ENCODE results near the gene PLEKHM3.

PLEKHM3 gene

DNA sequence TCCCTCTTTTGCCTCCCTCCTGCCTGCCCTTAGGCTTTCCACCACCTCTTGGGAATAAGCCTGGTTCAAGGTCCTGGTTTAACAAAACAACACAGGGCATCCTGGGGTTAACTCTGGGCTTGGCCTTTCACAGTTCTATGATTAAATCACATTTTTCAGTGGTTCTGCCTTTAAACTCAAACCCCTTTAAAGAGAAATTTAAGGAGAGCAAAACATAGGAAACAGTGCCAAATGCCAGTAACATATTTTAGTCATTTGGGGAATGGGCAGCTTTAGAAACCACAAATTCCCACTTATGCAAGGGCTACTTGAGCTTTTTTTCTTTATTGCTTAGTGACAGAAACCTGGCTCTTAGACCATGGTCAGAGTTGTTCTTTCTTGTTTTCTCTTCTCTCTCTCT lies 143.4 kb downstream of the PLEKHM3 start:
- Histone ChIP-seq H3K36me3 (ENCODE audit: low read length) (no peaks in the 10 kb centered on the region), H3K4me3 (ENCODE audit: insufficient read depth, low read length, poor library complexity, severe bottlenecking) (no peak overlapping the region), H3F3A (ENCODE audit: insufficient read depth) (no peaks in the 10 kb centered on the region), H4K20me1 (ENCODE audit: low read depth, low read length) (no peaks in the 10 kb centered on the region), H3K4me2 (ENCODE audit: low read depth, low read length, poor library complexity, severe bottlenecking) (no peak overlapping the region), H3K9me3 (ENCODE audit: insufficient read depth, low read length) (no peaks in the 10 kb centered on the region), H3K27me3 (ENCODE audit: low read length) (no peaks in the 10 kb centered on the region), H2AFZ (ENCODE audit: low read depth, low read length, severe bottlenecking) (no peak overlapping the region), H3K27ac (ENCODE audit: low read depth, low read length) (no peak overlapping the region), H3K79me2 (ENCODE audit: insufficient read depth, low read length) (no peaks in the 10 kb centered on the region), H3K9ac (ENCODE audit: low read length) (no peak overlapping the region), H3K9me2 (replicated peaks; ENCODE audit: insufficient read depth, low read length) (no peaks in the 10 kb centered on the region)
- TF ChIP-seq, protein P1, sequence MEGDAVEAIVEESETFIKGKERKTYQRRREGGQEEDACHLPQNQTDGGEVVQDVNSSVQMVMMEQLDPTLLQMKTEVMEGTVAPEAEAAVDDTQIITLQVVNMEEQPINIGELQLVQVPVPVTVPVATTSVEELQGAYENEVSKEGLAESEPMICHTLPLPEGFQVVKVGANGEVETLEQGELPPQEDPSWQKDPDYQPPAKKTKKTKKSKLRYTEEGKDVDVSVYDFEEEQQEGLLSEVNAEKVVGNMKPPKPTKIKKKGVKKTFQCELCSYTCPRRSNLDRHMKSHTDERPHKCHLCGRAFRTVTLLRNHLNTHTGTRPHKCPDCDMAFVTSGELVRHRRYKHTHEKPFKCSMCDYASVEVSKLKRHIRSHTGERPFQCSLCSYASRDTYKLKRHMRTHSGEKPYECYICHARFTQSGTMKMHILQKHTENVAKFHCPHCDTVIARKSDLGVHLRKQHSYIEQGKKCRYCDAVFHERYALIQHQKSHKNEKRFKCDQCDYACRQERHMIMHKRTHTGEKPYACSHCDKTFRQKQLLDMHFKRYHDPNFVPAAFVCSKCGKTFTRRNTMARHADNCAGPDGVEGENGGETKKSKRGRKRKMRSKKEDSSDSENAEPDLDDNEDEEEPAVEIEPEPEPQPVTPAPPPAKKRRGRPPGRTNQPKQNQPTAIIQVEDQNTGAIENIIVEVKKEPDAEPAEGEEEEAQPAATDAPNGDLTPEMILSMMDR (IDR thresholded peaks at IDR 0.05; ENCODE audit: insufficient read depth, low read length, poor library complexity, severe bottlenecking): no peak
- no peak for TF ChIP-seq EZH2phosphoT487 (conservative IDR thresholded peaks at IDR 0.05; ENCODE audit: low read length)

DNA sequence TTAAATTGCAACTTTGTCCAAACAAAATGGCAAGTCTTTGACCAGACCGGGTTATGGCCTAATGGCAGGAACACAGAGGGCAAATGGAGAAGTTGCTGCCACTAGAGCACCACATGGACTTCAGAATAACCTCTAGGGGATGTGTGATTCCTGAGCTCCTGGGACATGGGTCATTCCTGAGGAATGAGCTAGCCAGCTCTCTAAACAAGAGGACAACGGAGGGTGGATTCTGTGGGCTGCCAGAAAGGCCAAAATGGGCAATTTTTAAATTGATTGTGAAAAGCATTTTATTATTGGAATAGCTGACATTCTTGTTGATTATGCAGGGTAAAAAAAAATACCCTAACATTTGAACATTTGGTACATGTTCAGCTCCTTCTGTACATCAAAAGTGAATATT lies 145.8 kb downstream of the PLEKHM3 start:
- Histone ChIP-seq H3K9me3 (ENCODE audit: insufficient read depth, low read length) (no peaks in the 10 kb centered on the region), H3K9me2 (replicated peaks; ENCODE audit: insufficient read depth, low read length) (no peaks in the 10 kb centered on the region), H3K79me2 (ENCODE audit: insufficient read depth, low read length) (no peaks in the 10 kb centered on the region), H3K9ac (ENCODE audit: low read length) (no peak overlapping the region), H3K4me2 (ENCODE audit: low read depth, low read length, poor library complexity, severe bottlenecking) (no peak overlapping the region), H2AFZ (ENCODE audit: low read depth, low read length, severe bottlenecking) (no peak overlapping the region), H3K27ac (ENCODE audit: low read depth, low read length) (no peak overlapping the region), H4K20me1 (ENCODE audit: low read depth, low read length) (no peaks in the 10 kb centered on the region), H3K27me3 (ENCODE audit: low read length) (no peaks in the 10 kb centered on the region), H3K36me3 (ENCODE audit: low read length) (no peaks in the 10 kb centered on the region), H3K4me3 (ENCODE audit: insufficient read depth, low read length, poor library complexity, severe bottlenecking) (no peak overlapping the region), H3F3A (ENCODE audit: insufficient read depth) (no peaks in the 10 kb centered on the region)
- TF ChIP-seq EZH2phosphoT487 (conservative IDR thresholded peaks at IDR 0.05; ENCODE audit: low read length): no peak
- TF ChIP-seq, protein P1 (IDR thresholded peaks at IDR 0.05; ENCODE audit: insufficient read depth, low read length, poor library complexity, severe bottlenecking): no peak

DNA sequence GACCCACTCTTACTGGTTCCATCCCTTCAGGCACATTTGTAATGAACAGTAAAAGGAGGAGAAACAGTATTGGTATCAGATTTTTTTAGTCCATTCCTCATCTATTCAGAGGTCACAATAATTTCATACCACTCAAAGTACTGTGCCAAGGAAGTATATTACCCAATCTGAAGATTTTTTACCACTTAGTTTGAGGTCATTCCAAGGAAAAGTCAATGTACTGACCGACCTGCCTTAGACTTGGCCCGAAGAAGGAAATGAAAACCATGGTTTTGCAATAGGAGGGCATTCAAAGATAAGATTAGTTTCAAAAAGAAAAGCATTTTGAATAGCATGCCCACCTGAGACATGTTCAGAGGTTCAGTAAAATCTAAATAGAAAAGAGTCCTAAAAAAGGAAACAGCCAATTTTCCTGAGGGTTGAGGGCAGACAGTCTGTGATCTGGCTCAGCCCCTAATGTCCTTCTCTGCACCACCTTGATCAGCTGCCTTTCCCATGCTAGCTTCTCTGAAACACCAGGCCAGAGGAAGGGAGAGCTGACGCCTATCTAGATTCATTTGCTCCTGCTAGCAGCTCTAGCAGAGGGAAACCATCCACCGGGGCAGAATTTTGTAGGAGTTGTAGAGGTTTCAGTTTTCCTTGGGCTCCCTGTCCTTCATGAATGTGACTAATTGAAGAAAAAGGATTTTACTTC lies 148.3 kb downstream of the PLEKHM3 start:
- Histone ChIP-seq H3K79me2 (ENCODE audit: insufficient read depth, low read length) (no peaks in the 10 kb centered on the region), H3K4me2 (ENCODE audit: low read depth, low read length, poor library complexity, severe bottlenecking) (no peak overlapping the region), H2AFZ (ENCODE audit: low read depth, low read length, severe bottlenecking) (no peak overlapping the region), H3K27me3 (ENCODE audit: low read length) (no peaks in the 10 kb centered on the region), H3K9me2 (replicated peaks; ENCODE audit: insufficient read depth, low read length) (no peaks in the 10 kb centered on the region), H3K9me3 (ENCODE audit: insufficient read depth, low read length) (no peaks in the 10 kb centered on the region), H3K4me3 (ENCODE audit: insufficient read depth, low read length, poor library complexity, severe bottlenecking) (no peak overlapping the region), H4K20me1 (ENCODE audit: low read depth, low read length) (no peaks in the 10 kb centered on the region), H3K27ac (ENCODE audit: low read depth, low read length) (no peak overlapping the region), H3K9ac (ENCODE audit: low read length) (no peak overlapping the region), H3F3A (ENCODE audit: insufficient read depth) (no peaks in the 10 kb centered on the region), H3K36me3 (ENCODE audit: low read length) (no peaks in the 10 kb centered on the region)
- TF ChIP-seq EZH2phosphoT487 (conservative IDR thresholded peaks at IDR 0.05; ENCODE audit: low read length): no peak
- TF ChIP-seq, protein P1 (IDR thresholded peaks at IDR 0.05; ENCODE audit: insufficient read depth, low read length, poor library complexity, severe bottlenecking): no peak
